ENCODE data around the gene TPD52L2. TPM values are rescaled to one million over a fixed set of nuclear protein-coding genes. Genes with fewer than 3 reads are reported as not detected.

TPD52L2 gene
- total and polyA plus RNA-seq, 2 donors (not counting 1 experiment from before 2014, with no cell fraction given): 39.9 to 41.3 TPM

GRCh38 chr20:63861365-63861934 is 3.6 kb upstream of the TPD52L2 start, which contains the start of gene ABHD16B:
TSS of gene ABHD16B (plus strand) at chr20:63861498. CDS start at chr20:63861541, 43 bp downstream.
- TF ChIP-seq CTCF (IDR thresholded peaks at IDR 0.05) (no peak), EZH2 (IDR thresholded peaks at IDR 0.05; ENCODE audit: borderline replicate concordance, insufficient read depth, low read depth, low read length, poor library complexity, severe bottlenecking) (no peak)
- no peak within 1 kb of the TSS for H3K27ac Mint-ChIP-seq
- CTCF ChIA-PET: interaction anchor here (0.6 to 0.9 kb wide), 2 partner anchors 95 to 112 kb away, joined by 3 read pairs; no protein-coding TSS in a partner anchor

More at GRCh38 chr20:63861365-63861934, 3.6 kb upstream of the TPD52L2 start, which contains the start of gene ABHD16B:
- no peak within 1 kb of the TSS for H3K4me2 ChIP-seq (replicated peaks; ENCODE audit: low read depth, low read length, poor library complexity, severe bottlenecking)
- ATAC-seq (ENCODE audit: low read depth) (no peak), DNase-seq (no peak)
- H3K4me3 Mint-ChIP-seq: no peak within 1 kb of the TSS
- WGBS (ENCODE audit: insufficient coverage): 96% methylated on average over 59 of the region's 59 CpGs
- peaks cover 19% of the 10 kb centered on the region for H3K79me2 ChIP-seq (ENCODE audit: control insufficient read depth, insufficient read depth, low read length)
- no peaks in the 10 kb centered on the region for H3K9me3 ChIP-seq (ENCODE audit: control extremely low read depth in 1 of 3, control insufficient read depth in 2 of 3, insufficient read depth in 1 of 3, low read length in 2 of 3)
- intact Hi-C loops (cut with micrococcal nuclease): no loop called here
- no peak within 1 kb of the TSS for H2AFZ ChIP-seq (ENCODE audit: insufficient read depth, low read depth, low read length, poor library complexity, severe bottlenecking)
- peaks cover 48% of the 10 kb centered on the region for H3K4me1 Mint-ChIP-seq
- no peaks in the 10 kb centered on the region for H3K27me3 Mint-ChIP-seq
- no peak within 1 kb of the TSS for H3K9ac ChIP-seq (ENCODE audit: low read length)
- peaks cover 0 to 4% of the 10 kb centered on the region in 2 experiments for H3K36me3 ChIP-seq (replicated peaks in 1 of 2; ENCODE audit: control extremely low read depth in 1 of 2, control insufficient read depth in 1 of 2, extremely low read depth in 1 of 2, insufficient read depth in 2 of 2, low read length in 1 of 2)
- POLR2A ChIA-PET: no interaction called here
- no peak within 1 kb of the TSS for H3K4me3 ChIP-seq (ENCODE audit: control extremely low read depth in 1 of 5, extremely low read depth in 1 of 5, insufficient read depth in 1 of 5, low read depth in 2 of 5, low read length in 4 of 5)
- no peaks in the 10 kb centered on the region for H3K27me3 ChIP-seq (replicated peaks in 1 of 4; ENCODE audit: control extremely low read depth in 1 of 4, control insufficient read depth in 3 of 4, insufficient read depth in 4 of 4, low read length in 3 of 4)
- no peak within 1 kb of the TSS for H3K27ac ChIP-seq (ENCODE audit: low read length in 2 of 2)
- H3K9me3 Mint-ChIP-seq (ENCODE audit: insufficient read depth): no peaks in the 10 kb centered on the region
- H3K4me1 ChIP-seq (ENCODE audit: control insufficient read depth in 2 of 2, insufficient read depth in 2 of 2, low read length in 2 of 2): peaks cover 33 to 43% of the 10 kb centered on the region in 2 donors
- no peaks in the 10 kb centered on the region for H4K20me1 ChIP-seq (ENCODE audit: control insufficient read depth, insufficient read depth, low read length, poor library complexity, severe bottlenecking)
